Calu3 (cell line): ENCODE results near the gene DMKN. TPM values are rescaled to one million over a fixed set of nuclear protein-coding genes. Genes with fewer than 3 reads are reported as not detected.

Experiments used
- Bru-seq: library from RNA; stranded (reverse); fragments of 400-500 nt; gene quantifications from one replicate; lab custom pipeline; 2021; lab: Mats Ljungman, UMichigan
- BruChase-seq, 2 experiments: library from RNA; stranded (reverse); fragments of 400-500 nt; gene quantifications; one replicate each; lab custom pipeline; 2021; lab: Mats Ljungman, UMichigan
- BruUV-seq: library from RNA; stranded (reverse); fragments of 400-500 nt; replicated peaks from 2 replicates; lab custom pipeline; 2021; lab: Mats Ljungman, UMichigan
- CTCF ChIA-PET: fragments of 300-600 bp; sonication (Branson Sonifier 250); formaldehyde crosslinking; loops from one replicate; lab custom pipeline; 2022; ENCODE audit warnings: antibody characterized with exemption; lab: Charles Lee
- DNase-seq: peaks from one replicate; pipeline ENCODE4 v3.0.0; 2022
- H3K27ac Mint-ChIP-seq: one replicate; pipeline ENCODE4 v1.8.0; 2022; ENCODE audit warnings: mixed read lengths; ENCODE audit not compliant: unreplicated experiment
- H3K27me3 Mint-ChIP-seq: one replicate; pipeline ENCODE4 v1.8.0; 2022; ENCODE audit warnings: mixed read lengths; ENCODE audit not compliant: unreplicated experiment
- H3K36me3 Mint-ChIP-seq: one replicate; pipeline ENCODE4 v1.8.0; 2022; ENCODE audit warnings: mild to moderate bottlenecking, moderate library complexity, mixed read lengths; ENCODE audit not compliant: insufficient read depth, unreplicated experiment
- H3K4me1 Mint-ChIP-seq: one replicate; pipeline ENCODE4 v1.8.0; 2022; ENCODE audit warnings: mild to moderate bottlenecking, low read depth, mixed read lengths; ENCODE audit not compliant: unreplicated experiment
- H3K4me3 Mint-ChIP-seq: one replicate; pipeline ENCODE4 v1.8.0; 2022; ENCODE audit warnings: mild to moderate bottlenecking, low read depth, moderate library complexity, mixed read lengths; ENCODE audit not compliant: unreplicated experiment
- H3K9me3 Mint-ChIP-seq: one replicate; pipeline ENCODE4 v1.8.0; 2022; ENCODE audit warnings: low read depth, mixed read lengths; ENCODE audit not compliant: unreplicated experiment
- intact Hi-C: fragments of 100-400 bp; cut with micrococcal nuclease; formaldehyde crosslinking; loops from one replicate; pipeline ENCODE4 v1.10.0; 2022; ENCODE audit not compliant: unreplicated experiment
- long read RNA-seq: library from polyadenylated mRNA; stranded (forward); transcript quantifications from one replicate; pipeline ENCODE4 v2.0.0, GENCODE V29; 2022
- total RNA-seq: library from RNA; stranded (reverse); gene quantifications from 2 replicates; pipeline ENCODE4 v1.2.3, GENCODE V29; 2022
- TF ChIP-seq, protein P1 (sequence below): fragments of 200-600 bp; IDR thresholded peaks from one replicate; pipeline ENCODE4 v1.8.0; 2022; ENCODE audit warnings: antibody characterized with exemption; ENCODE audit not compliant: unreplicated experiment

DMKN gene, protein sequence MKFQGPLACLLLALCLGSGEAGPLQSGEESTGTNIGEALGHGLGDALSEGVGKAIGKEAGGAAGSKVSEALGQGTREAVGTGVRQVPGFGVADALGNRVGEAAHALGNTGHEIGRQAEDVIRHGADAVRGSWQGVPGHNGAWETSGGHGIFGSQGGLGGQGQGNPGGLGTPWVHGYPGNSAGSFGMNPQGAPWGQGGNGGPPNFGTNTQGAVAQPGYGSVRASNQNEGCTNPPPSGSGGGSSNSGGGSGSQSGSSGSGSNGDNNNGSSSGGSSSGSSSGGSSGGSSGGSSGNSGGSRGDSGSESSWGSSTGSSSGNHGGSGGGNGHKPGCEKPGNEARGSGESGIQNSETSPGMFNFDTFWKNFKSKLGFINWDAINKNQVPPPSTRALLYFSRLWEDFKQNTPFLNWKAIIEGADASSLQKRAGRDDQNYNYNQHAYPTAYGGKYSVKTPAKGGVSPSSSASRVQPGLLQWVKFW
- 218 and 224 TPM in 2 replicates for total RNA-seq
- percentile 81 among the genes with signal in this experiment for Bru-seq, nascent RNA
- percentile 87 among the genes with signal in this experiment for BruChase-seq, experiment 1, labeled RNA remaining after a 6-hour chase
- percentile 86 among the genes with signal in this experiment for BruChase-seq, experiment 2, labeled RNA remaining after a 2-hour chase
- long read RNA-seq, transcript DMKN-211 (11 exons, 848 nt), result minor isoform, 8 of 207 reads
- long read RNA-seq, transcript DMKN-245 (5 exons, 441 nt), result minor isoform, 11 of 207 reads
- long read RNA-seq, transcript DMKN-239 (5 exons, 577 nt), result major isoform, 17 of 207 reads
- long read RNA-seq, transcript DMKN-219 (4 exons, 567 nt), result minor isoform, 8 of 207 reads
- long read RNA-seq, partial matches to known transcripts, result 26 of 207 reads
- long read RNA-seq, other reads (novel, unspliced or antisense), result 106 of 207 reads

DNA sequence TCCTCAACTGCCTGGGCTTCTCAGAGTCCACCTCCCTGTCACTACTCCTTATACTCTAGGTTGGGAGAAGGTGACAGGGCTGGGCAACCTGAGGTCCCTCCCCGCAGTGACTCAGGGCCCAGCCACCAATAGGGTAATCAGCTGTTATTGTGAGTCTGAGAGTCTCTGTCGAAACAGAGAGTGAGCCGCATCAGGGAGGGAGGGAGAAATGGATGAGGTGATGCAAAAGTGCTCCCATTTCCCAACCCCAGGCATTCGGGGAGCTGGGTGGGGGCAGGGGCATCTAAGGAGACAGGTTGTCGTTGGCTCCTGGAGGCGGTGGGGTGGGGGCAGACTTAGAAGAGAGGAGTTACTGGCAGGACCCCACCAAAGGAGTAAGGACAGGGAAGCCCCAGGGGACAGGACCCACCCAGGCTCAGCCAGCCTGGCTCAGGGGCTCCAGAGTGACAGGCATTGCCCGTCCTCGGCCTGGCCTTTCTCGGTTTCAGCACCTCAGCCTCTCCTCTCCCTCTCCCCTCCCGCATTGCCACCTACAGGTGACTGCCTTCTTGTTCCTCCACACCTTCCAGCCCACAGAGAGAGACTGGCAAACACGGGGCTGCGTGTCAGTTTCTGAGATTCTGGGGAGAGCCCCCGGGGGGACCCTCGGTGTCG is at the start of gene DMKN:
Gene DMKN (minus strand): TSS at position 22 of the 654 bp plus-strand sequence. CDS start 174 bp downstream, outside the sequence.
- peaks cover 14% of the 10 kb centered on the region for H3K4me1 Mint-ChIP-seq
- no TSS peak for BruUV-seq
- peak; percentile 54 for DNase-seq
- H3K9me3 Mint-ChIP-seq, result no peaks in the 10 kb centered on the region
- CTCF ChIA-PET, result interaction anchor here (0.6 to 0.7 kb wide), 2 partner anchors 21 to 234 kb away, joined by 5 read pairs; no protein-coding TSS in a partner anchor
- H3K27ac Mint-ChIP-seq, result no peak within 1 kb of the TSS
- intact Hi-C loops, result loop anchor here (5.0 kb wide), 1 partner anchor 34 kb away; the partner anchor contains the start of gene TMEM147
- peaks cover 32% of the 10 kb centered on the region for H3K27me3 Mint-ChIP-seq
- TF ChIP-seq, protein P1, sequence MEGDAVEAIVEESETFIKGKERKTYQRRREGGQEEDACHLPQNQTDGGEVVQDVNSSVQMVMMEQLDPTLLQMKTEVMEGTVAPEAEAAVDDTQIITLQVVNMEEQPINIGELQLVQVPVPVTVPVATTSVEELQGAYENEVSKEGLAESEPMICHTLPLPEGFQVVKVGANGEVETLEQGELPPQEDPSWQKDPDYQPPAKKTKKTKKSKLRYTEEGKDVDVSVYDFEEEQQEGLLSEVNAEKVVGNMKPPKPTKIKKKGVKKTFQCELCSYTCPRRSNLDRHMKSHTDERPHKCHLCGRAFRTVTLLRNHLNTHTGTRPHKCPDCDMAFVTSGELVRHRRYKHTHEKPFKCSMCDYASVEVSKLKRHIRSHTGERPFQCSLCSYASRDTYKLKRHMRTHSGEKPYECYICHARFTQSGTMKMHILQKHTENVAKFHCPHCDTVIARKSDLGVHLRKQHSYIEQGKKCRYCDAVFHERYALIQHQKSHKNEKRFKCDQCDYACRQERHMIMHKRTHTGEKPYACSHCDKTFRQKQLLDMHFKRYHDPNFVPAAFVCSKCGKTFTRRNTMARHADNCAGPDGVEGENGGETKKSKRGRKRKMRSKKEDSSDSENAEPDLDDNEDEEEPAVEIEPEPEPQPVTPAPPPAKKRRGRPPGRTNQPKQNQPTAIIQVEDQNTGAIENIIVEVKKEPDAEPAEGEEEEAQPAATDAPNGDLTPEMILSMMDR, result peak; percentile 25
- H3K4me3 Mint-ChIP-seq, result peak within 1 kb of the TSS; percentile 1
- peaks cover 22% of the 10 kb centered on the region for H3K36me3 Mint-ChIP-seq

DNA sequence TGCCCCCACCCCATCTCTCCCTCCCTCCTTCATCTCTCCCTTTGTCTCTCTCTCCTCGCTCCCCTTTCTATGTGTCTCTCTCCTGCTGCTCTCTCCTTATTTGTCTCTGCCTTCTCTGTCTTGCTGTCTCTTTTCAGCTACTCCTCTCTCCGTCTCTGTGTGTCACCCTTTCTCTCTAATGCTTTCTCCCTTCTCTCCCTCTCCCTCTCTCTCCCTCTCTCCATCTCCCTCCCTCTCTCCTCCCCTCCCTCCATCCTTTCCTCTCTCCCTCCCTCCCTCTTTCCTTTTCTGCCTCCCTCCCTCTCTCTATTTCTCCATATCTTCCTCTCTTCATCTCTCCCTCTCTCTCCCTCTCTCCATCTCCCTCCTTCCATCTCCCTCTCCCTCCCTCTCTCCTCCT is 49.3 kb upstream of the DMKN start:
- intact Hi-C loops, result no loop called here
- no peak for DNase-seq
- Mint-ChIP-seq H3K27me3 (peaks cover 78% of the 10 kb centered on the region), H3K4me3 (no peak overlapping the region), H3K36me3 (no peaks in the 10 kb centered on the region), H3K27ac (no peak overlapping the region), H3K4me1 (no peaks in the 10 kb centered on the region), H3K9me3 (no peaks in the 10 kb centered on the region)
- CTCF ChIA-PET, result interaction anchor here (0.8 kb wide), 2 partner anchors 8 to 50 kb away, joined by 3 read pairs; partner anchors contain the start of gene HAUS5
- TF ChIP-seq, protein P1, result no peak
- no TSS peak for BruUV-seq

DNA sequence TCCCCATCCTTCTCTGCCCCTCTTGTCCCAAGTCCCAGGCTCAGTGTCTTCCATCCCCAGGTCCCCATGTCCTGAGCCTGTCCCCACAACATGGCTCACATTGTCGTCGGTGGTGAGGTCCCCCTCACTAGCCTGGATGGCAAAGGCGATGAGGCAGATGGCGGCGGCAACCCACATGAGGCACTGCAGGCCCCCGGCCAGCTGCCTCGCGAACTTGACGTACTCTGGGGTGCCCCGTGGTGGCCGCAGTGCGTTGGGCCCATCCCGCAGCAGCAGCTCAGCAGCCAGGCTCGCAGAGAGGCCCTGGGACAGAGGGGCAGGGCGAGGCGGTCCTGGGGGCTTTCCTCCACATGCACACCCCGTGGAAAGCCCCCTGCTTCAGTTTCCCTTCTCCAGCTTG is 48.9 kb upstream of the DMKN start:
- H3K27ac Mint-ChIP-seq, result no peak overlapping the region
- intact Hi-C loops, result no loop called here
- TF ChIP-seq, protein P1, result no peak
- no TSS peak for BruUV-seq
- CTCF ChIA-PET, result interaction anchor here (0.6 kb wide), 1 partner anchor 159 kb away, joined by 4 read pairs; no protein-coding TSS in a partner anchor
- no peaks in the 10 kb centered on the region for H3K4me1 Mint-ChIP-seq
- H3K9me3 Mint-ChIP-seq, result no peaks in the 10 kb centered on the region
- H3K4me3 Mint-ChIP-seq, result no peak overlapping the region
- peaks cover 78% of the 10 kb centered on the region for H3K27me3 Mint-ChIP-seq
- DNase-seq, result no peak
- H3K36me3 Mint-ChIP-seq, result no peaks in the 10 kb centered on the region

DNA sequence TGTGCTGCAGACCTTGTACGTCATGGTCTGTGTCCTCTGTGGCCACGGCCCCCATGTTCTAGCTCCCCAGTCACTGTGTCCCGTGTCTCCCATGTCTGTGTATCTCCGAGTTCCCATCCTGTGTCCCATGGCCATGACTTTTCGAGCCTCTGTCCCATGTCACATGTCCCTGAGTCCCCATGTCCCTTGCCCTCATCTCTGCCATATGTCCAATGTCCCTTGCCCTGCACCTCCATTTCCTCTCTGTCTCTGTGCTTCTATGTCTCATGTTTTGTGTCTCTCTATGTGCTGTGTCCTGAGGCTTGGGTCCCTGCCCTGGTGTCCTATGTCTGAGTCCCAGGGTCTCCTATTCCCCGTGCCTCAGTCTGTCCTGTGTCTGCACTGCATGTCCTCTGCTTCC is 48.0 kb upstream of the DMKN start:
- DNase-seq, result no peak
- Mint-ChIP-seq H3K27me3 (peaks cover 77% of the 10 kb centered on the region), H3K9me3 (no peaks in the 10 kb centered on the region), H3K4me3 (no peak overlapping the region), H3K27ac (no peak overlapping the region), H3K36me3 (no peaks in the 10 kb centered on the region), H3K4me1 (no peaks in the 10 kb centered on the region)
- TF ChIP-seq, protein P1, result no peak
- no TSS peak for BruUV-seq
- intact Hi-C loops, result no loop called here
- CTCF ChIA-PET, result interaction anchor here (0.6 to 0.7 kb wide), 2 partner anchors 10 to 113 kb away, joined by 3 read pairs; no protein-coding TSS in a partner anchor
